NCI-H2196 treated with DMSO at 0.1 percent for 48 hours (cell line): ENCODE data around the gene BUD13.
"Not testable (repeated sequence)": the region's sequence is repeated elsewhere in the genome, so short reads cannot be mapped to it uniquely, and the experiment has no call there.

ENCODE experiments used
- DNase-seq: peaks from one replicate; lab custom pipeline; 2025; ENCODE audit not compliant: unreplicated experiment; lab: John Stamatoyannopoulos, UW

The BUD13 gene

DNA sequence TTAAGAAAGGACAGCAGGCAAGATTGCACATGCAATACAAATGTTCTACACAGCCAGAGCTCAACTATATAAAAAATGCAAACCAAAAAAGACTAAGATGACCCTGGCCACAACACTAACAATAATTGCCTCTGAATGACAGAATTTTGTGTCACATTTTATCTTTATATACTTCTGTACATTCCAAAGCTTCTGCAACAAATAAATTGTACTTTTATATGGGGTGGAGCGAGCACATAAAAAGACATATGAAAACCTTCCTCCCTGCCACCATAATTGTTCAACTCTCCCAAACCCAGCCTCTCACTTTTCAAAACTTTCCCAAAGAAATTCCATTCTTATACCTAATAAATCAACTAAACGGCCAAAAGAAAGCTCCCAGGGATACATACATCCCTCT lies 10.7 kb downstream of the BUD13 start:
- DNase-seq, result no peak

DNA sequence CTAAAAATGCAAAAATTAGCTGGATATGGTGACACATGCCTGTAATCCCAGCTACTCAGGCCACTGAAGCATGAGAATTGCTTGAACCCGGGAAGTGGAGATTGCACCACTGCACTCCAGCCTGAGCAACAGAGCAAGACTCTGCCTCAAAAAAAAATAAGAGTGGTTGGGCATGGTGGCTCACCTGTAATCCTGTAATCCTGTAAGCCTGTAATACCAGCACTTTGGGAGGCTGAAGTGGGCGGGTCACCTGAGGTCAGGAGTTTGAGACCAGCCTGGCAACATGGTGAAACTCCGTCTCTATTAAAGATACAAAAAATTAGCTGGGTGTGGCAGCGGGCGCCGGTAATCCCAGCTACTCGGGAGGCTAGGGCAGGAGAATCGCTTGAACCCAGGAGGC lies 16.7 kb downstream of the BUD13 start:
- DNase-seq, result not testable (repeated sequence)

DNA sequence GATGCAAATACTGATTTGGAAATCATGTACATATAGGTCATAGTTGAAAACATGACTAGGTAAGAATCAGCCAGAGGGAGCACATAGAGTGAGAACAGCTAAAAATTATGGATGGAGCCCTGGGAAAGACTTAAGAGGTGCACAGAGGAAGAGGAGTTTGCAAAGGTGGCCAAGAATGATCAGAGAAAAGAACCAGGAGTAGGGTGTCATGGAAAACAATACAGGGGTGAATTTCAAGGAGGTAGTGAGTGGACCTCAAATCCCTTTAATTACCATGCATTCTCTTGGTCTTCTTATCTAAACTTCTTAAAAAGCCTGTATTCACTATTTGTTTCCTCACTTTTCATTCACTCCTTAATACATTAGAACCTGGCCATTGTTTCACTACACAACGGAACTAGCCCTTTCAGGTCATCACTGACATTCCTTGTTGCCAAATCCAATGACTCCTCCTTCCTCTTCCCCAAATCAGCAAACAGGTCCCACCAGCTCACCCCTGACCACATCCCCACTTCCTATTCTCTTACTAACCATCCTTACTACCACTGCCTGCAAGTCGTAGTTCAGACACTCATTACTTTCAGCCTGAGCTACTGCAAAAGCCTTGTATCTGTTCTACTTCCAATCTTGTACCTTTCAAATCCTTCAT lies 22.6 kb downstream of the BUD13 start:
- no peak for DNase-seq

DNA sequence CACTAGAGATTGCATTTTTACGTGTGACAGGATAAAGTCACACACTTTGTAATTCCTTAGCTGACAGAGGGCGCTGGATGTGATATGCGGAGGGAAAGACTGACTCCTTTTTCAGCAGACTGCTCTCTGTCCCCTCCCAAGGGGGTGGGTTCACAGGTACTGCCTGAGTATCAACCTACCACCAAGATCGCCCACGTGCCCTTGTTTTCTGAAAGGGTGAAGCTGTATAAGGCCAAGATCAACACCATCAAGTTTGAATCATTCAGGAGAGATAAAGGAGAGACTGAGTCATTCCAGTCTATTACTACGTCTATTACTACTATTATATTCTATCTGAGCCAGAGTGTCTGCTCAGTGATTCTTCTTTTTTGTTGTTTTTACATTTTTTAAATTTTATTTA lies 30.7 kb downstream of the BUD13 start:
- no peak for DNase-seq

DNA sequence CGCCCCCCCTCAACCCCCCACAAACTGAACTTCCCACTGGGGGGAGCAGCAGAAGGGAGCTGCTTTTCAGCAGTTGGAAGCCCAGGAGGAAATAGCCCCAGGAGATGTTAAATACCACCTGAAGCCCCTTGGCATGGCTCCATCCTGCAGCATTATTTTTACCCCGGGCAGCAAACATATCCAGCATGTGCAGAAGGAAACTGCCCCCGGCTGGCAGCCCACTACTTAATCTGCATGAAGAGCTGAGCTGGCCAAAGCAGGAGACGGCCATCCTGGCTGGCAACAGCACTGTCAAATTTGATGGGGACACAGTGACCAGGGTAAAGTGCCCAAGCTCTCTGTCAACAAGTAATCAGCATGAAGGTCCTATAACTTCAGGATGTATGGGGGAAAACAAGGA lies 32.0 kb downstream of the BUD13 start:
- DNase-seq, result no peak

DNA sequence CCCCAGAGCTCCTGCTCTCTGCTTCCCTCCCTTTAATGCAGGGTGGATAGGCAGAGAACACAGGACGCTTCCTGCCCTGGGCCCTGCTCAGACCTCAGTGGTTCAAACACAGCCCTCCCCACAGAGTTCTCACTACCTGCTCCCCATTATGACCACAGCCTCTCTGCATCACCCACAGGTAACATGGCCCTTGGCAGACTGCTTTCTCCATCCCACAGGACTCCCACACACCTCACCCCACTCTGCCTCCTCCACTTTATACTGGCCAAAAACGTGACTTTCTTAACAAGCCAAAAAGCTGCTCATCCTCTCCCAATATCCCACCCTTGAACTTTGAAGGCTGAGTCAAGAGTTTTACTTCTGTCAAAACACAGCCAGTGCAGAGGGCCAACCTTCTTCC lies 33.8 kb downstream of the BUD13 start:
- no peak for DNase-seq

DNA sequence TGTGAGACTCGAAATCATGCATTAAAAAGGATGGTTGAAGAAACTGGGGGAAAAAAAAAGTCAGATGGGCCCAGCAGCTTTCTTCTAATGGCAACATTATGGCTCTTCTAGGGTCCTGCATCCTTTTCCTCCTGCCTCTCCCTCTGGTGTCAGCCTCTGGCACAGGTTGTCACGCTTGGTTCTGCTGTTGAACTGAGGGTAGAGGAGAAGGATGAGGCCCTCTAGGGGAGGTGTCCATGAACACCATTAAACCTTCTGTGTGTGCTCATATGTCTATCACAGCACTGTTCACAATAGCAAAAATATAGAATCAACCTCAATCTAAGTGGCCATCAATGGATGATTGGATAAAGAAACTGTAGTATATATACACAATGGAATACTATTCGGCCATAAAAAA lies 36.0 kb downstream of the BUD13 start:
- no peak for DNase-seq

DNA sequence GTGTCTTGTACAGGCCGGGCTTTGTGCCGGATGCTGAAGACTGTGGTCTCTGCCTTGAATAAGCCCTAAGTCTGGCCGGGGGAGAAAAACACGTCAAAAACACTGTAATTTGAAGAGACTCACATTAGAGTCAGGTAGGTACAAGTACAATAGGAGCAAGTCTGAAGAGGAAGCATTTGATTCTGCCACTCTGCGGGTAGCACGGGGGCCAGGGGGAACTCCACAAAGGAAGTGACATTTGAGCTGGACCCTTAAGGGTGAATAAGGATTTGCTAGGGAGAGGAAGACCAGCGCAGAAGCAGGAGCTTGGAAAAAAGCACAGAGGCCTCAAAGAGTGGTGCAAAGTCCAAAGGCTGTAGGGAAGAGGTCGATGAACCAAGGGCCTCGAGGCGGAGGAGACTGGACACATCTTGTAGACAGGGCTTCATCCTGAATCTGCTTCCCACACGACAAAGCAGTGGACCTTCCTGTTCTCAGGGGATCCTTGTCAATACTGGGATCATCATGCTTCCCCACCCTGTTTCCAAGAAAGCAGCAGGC lies 38.7 kb downstream of the BUD13 start:
- DNase-seq, result no peak

DNA sequence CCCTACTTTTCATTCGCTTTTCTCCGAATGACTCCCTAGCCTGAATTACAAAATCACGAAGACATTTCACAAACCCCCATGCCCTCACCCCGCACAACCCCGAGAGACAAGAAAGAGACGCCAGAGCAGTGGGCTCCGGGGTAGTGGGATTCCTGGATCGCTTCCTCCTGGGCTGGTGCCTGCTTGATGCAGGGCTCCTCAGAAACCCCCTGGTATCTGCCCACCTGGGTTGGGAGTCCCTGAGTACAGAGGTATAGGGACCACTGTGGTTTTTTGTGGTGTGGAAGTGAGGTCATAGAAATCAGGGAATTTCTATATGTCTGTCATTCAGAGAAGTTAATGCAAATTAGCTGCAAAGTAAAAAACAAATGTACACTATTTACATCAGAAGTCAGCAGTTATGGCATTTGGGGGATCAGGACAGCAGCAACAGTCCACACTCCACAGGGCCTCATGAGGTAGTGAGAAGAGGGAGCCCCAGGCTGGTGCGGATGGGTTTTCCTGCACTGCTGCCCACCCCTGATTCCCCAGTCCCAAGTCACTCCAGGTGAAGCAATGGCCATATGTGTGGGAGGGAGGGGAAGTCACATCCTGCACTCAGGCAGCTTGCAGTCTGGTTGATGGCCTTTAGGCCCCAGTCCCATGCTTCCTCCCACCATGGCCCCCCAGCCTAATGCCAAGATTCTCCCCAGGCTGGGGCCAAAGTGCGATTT lies 39.6 kb downstream of the BUD13 start:
- no peak for DNase-seq

DNA sequence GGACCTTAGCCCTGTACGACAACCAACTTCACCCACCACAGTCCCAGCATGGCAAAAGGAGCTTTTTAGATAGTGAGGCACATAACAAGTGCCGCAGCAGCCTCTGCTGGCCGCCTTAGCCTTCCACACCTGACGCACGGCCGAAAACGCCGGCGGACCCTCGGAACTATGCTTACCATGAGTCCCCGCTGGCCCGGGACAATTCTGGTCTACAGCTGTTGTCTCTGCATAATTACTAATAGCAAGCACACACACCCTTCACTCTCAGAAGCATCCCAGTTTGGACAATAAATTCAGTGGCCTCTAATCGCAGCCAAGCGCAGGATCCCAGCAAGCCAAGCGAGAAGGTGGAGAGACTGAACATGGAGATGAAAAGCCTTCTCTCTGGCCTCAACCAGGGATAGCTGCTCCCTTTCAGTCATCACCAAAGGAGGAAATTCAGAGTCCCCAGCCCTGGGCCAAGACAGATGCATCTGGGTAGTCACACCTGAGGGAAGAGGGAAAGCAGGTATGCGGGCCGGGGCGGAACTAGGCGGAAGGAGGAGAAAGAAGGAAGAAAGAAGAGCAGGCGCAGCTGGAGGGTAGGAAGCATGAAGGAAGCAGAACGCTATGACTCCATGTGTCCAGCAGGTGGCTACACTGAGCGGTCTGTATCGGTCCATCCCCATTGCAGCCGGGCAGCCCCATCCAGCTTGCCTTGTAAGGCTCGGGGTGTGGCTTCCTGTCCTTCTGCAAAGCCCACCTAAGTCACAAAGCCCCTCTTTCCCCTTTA lies 40.3 kb downstream of the BUD13 start:
- peak; percentile 57 for DNase-seq

DNA sequence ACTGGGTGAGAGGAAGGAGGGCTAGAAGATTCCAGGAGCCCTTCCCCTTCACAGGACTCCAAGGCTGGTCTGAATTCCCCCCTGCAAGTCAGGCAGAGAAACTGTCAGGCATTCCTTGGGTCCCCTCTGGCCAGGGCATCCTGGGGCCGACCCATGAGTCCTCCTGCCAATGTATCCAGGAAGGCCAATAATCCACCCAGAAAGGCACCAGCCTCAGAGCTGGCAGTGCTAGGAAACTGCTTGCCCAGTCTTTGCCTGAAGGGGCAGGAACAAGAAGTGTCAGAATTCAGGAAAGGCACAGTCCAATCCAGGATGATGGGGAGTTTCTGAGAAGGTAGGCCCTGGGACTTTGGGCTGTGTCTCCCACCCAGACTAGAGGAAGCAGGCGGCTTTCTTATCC lies 41.0 kb downstream of the BUD13 start:
- DNase-seq, result no peak

DNA sequence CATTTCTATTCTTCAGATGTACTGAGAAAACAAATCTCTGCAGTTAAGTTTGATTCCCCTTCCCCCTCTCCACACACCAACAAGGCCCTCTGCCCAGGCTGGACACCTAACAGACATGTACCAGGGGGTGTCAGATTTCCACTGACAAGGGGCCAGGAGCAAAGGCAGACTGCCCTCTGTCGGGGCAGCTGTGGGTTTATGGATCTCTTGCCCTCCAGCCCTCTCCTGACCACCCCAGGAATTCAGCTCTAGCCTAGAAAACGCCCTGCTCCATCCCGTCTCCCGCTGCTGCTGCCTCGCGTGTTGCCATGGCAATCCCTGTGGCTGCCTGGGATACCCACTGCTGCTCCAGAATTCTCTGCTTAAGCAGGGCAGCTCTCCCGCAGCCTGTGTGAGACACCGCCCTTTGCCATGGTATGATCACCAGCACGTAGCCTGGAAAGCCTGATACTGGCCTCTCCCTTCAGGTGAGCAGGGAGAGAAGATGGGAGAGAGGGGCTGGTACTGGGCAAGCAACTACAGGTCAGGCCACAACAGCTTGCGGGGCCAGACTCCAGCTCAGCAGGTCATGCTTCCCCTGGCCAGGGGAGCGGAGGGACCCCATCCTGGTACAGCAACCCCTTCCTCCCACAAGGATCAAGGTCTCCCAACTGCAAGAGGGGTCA lies 41.6 kb downstream of the BUD13 start:
- no peak for DNase-seq

DNA sequence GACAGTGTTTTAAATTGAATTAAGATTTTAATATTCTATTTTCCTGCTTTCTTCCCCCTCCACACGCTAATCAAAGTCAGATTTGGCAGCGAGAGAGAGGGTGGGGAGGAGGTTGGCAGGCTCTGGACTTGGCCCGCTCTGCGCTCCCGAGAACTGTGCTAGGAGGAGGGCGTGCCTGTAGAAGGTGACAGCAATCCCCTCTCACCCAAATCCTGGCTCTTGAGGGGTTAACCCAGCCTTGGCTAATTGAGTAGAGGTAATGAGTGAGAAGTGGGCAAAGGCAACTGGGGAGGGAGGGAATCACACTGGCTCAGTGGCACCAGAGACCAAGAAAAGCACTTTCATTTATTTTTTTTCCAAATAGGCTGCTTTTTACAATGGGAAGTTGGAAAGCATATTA lies 42.2 kb downstream of the BUD13 start:
- DNase-seq, result no peak

DNA sequence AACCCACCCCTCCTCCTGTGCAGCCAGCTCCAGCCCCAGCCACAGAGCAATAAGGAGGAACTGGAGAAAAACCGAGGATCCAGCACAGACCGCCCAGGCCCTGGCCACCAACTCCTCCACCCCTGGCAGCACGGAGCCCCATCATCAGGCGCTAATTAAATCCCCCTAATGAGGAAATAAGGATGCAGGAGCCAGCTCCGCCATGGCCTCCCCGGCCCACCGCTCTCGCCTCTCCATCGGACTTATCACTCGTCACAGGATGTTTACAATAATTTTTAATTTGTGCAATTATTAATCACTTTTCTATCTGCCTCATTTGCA lies 42.6 kb downstream of the BUD13 start:
- no peak for DNase-seq

DNA sequence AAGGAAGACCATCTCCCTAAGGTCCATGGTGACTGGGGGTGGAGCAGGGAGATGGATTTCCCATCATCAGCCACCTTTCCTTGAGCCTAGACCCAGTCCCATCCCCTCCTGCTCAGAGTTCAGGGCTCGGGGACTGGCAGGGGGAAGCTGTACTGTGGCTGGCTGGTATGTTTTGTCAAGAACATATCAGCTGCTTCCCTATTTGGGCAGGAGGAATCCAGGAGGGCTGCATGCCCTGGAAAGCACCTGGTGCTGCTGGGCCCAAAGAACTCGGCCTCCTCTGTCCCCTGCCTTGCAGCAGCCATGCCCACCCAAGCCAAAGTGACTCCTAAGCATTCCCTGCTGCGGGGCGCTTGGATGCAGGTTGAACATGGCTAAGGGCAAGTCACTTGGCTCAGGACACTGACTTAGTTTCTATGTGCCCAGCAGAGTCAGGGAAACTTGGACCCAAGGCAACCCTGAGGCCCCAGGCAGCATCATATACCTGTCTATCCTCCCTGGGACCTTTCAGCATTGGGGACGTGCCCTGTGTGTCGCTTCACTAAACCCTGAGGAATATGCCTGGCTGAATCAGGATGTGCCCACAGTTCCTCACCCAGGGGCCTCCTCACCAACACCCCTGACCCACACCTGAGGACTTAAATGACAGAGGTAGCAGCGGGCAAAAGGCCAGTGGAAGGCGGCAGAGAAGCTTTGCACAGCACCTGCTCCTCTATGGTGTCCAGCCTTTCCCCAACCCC lies 43.1 kb downstream of the BUD13 start:
- no peak for DNase-seq

DNA sequence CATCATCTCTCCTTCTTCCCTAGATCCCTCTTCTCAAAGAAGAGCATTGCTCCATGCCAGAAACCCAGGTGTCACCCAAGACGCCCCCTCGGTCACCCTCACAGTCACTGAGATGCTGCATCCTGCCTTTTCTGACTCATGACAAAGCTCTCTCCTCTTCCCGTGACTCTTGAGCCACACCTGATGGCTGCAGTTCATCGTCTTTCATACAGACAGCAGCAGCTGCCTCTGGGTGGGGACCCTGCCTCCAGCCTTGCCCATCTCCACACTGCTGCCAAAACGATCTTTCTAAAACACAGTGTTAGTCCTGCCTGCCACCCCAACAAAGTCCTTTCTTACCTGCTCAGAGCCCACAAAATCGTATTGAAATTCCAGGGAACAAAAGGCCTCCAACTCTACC lies 44.8 kb downstream of the BUD13 start:
- no peak for DNase-seq

DNA sequence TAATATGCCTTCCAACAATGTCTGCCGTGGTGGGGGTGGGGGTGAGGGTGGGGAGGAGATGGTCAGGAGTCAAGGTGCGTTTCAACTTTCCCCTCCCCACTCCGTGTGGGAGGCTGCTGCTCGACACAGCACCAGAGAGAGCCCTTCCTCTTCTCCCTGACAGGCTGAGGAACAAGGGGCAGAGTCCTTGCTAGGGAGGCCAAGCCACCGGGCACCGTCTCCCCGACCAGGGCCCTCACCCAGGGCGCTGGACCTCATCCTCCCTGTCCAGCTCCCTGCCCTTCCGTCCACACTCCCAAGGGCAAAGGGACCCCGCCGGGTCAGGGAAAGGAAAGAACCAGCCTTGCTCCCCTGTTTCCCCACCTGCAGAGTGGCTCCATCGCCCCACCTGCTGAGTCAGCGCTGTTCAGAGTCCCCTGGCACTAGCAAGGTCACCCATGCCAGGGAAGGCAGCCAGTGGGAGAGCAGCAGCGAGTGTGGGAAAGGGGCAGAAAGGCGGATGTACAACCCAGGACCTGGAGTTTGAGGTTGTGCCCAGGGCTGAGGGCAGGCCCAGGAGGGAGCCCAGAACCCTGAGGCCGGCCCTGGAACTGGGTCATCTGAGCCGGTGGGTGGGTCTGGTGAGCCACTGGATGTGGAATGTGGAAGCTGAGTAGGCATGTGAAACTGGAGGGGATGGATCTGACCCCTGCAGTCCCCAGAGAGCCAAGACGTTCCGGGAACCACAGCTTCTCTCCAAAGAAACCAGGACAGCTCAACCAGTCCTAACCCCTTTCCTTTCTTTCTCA lies 47.2 kb downstream of the BUD13 start:
- DNase-seq, result no peak

DNA sequence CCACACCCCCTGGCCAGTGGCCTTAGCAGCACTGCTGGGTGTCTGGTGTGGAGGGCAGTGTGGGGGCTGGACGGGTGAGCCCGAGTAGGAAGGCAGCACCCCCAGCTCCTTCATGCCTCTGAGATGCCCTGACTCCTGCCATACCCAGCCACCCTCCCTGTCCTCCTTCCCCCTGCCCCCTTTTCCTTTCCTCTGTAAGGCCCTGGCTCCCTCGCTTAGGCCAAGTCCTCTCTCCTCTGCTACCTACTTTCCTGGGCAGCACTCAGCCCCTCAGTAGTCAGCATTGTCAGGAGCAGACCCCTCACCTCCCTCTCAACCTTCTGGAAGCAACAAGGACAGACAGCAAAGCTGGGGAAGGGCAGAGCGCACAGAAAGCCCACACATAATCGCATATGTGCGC lies 48.0 kb downstream of the BUD13 start:
- DNase-seq, result no peak

DNA sequence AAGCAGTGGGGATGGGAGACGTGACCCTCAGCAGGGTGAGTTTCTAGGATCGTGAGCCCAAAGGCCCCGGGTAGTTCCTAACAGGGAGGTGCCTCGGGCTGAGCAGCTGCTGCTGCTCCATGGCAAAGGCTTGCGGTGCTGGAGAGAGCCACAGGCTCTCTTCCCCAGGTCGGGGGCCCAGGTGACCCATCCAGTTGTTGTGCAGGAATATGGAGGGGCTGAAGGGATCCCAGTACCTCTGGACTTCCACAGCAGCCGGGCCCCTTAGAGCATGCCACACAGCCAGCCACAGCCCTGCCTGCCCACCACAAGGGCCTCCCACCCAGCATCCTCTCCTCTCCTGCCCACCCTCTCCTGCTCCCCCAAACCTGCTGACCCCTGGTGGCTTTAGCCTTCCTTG lies 49.3 kb downstream of the BUD13 start:
- DNase-seq, result no peak

DNA sequence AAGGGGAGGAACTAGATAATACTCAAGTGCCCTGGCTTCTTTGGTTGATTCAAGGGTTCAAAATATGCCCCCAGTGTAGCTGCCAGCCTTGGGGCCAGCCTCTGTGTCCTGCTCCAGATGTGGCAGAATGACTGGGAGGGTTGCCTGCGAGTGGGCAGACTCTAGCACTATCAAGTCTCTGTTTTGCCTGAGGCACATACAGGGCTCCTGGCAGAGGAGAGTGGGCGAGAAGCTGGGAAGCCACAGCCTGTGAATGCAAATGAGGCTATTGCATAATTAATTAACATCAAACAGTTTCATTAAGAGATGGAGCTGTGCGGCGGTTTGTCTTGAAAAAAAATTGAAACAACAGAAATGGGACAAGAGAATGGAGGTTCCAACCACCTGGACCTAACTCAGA lies 50.8 kb downstream of the BUD13 start:
- DNase-seq, result no peak
